ENCODE measurements around the gene CLEC10A.

CLEC10A gene

GRCh38 chr17:7041607-7042500, 38.2 kb downstream of the CLEC10A start:
- DNase-seq (ENCODE audit: low spot score) (no peak), FAIRE-seq (no peak)

DNA sequence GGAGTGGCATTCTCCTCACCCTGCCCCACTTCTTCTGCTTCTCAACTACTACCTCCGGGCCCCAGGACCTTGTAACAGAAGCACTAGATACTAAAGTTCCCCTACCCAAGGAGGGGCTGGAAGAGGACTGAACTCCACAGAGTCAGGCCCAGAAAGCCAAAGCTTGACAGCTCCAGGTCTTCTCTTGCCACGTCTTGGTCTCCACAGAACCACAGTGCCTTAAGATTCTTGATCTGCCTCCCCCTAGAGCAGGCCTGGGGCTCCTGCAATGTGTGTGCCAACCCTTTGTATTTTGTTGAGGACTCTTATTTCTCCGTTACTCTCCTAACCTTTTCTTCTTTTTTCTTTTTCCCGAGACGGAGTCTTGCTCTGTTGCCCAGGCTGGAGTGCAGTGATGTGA, 40.2 kb downstream of the CLEC10A start:
- DNase-seq (ENCODE audit: low spot score) = no peak
- no peak for FAIRE-seq

DNA sequence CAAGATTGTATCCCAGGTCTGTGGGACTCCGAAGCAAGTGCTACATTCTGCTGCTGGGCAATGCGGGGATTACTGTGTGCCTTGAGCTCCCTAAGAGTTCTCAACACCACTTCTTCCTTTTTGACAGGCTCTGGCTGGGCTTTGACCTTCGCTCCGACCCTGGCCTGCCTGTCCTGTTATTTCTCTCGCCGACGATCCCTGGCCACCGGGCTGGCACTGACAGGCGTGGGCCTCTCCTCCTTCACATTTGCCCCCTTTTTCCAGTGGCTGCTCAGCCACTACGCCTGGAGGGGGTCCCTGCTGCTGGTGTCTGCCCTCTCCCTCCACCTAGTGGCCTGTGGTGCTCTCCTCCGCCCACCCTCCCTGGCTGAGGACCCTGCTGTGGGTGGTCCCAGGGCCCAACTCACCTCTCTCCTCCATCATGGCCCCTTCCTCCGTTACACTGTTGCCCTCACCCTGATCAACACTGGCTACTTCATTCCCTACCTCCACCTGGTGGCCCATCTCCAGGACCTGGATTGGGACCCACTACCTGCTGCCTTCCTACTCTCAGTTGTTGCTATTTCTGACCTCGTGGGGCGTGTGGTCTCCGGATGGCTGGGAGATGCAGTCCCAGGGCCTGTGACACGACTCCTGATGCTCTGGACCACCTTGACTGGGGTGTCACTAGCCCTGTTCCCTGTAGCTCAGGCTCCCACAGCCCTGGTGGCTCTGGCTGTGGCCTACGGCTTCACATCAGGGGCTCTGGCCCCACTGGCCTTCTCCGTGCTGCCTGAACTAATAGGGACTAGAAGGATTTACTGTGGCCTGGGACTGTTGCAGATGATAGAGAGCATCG, 41.8 kb downstream of the CLEC10A start:
- no peak for DNase-seq (ENCODE audit: low spot score)
- no peak for FAIRE-seq

- peak; percentile 95 for DNase-seq (ENCODE audit: low spot score)
- FAIRE-seq = peak; percentile 70
Observed at GRCh38 chr17:7035591-7036368, 44.3 kb downstream of the CLEC10A start, which contains the start of gene SLC16A13. SLC16A13 (plus strand) TSS chr17:7036015; CDS start chr17:7036383, 368 bp downstream.

GRCh38 chr17:7034955-7035590, 45.0 kb downstream of the CLEC10A start:
- FAIRE-seq (no peak), DNase-seq (ENCODE audit: low spot score) (no peak)

GRCh38 chr17:7029659-7030058, 50.4 kb downstream of the CLEC10A start:
- DNase-seq (ENCODE audit: low spot score) (no peak), FAIRE-seq (no peak)

DNA sequence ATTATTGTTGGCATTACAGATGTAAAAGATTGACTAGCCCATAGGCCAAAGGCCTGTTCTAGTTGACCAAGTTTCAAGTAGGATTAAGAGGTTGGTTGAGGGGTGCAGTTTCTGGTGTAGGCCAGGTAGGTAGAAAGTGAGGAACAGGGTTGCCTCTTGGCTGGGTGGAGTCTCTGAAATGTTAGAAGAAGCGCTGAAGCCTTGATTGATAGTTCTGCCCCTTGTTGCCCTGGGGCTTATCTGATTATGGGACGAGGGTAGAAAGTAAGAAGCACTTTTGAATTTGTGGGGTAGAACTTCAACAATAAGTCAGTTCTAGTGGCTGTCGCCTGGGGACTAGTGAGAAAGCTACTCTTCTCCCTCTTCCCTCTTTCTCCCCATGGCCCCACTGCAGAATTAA, 51.0 kb downstream of the CLEC10A start:
- DNase-seq (ENCODE audit: low spot score) (no peak), FAIRE-seq (no peak)

- no peak for DNase-seq (ENCODE audit: low spot score)
- FAIRE-seq = no peak
Observed at GRCh38 chr17:7027335-7027734, 52.7 kb downstream of the CLEC10A start.

GRCh38 chr17:7026471-7027115, 53.5 kb downstream of the CLEC10A start:
- no peak for FAIRE-seq
- no peak for DNase-seq (ENCODE audit: low spot score)

GRCh38 chr17:7025245-7025644, 54.8 kb downstream of the CLEC10A start:
- DNase-seq (ENCODE audit: low spot score) (no peak), FAIRE-seq (no peak)
